OCI-LY7 (cell line): ENCODE results near the gene CACNB3.

Source experiments
- EZH2phosphoT487 ChIP-seq: fragments of 200-600 bp; sonication (generic); IDR thresholded peaks from 2 replicates; pipeline ENCODE4 v1.6.1; 2018; ENCODE audit warnings: low read depth, borderline replicate concordance, mild to moderate bottlenecking, mixed run types, antibody characterized with exemption, low read length, moderate library complexity, mixed read lengths
- TF ChIP-seq, protein P1 (sequence below): fragments of 200-600 bp; sonication (generic); conservative IDR thresholded peaks from 2 replicates; pipeline ENCODE4 v1.5.1; 2014; ENCODE audit warnings: mild to moderate bottlenecking, antibody characterized with exemption, low read length, moderate library complexity, mixed read lengths

- TF ChIP-seq, protein P1, sequence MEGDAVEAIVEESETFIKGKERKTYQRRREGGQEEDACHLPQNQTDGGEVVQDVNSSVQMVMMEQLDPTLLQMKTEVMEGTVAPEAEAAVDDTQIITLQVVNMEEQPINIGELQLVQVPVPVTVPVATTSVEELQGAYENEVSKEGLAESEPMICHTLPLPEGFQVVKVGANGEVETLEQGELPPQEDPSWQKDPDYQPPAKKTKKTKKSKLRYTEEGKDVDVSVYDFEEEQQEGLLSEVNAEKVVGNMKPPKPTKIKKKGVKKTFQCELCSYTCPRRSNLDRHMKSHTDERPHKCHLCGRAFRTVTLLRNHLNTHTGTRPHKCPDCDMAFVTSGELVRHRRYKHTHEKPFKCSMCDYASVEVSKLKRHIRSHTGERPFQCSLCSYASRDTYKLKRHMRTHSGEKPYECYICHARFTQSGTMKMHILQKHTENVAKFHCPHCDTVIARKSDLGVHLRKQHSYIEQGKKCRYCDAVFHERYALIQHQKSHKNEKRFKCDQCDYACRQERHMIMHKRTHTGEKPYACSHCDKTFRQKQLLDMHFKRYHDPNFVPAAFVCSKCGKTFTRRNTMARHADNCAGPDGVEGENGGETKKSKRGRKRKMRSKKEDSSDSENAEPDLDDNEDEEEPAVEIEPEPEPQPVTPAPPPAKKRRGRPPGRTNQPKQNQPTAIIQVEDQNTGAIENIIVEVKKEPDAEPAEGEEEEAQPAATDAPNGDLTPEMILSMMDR, result no peak
- TF ChIP-seq EZH2phosphoT487, result no peak
Observed at GRCh38 chr12:48776956-48777355, 41.3 kb upstream of the CACNB3 start.
